NB4 (cell line): ENCODE measurements around the gene NSF.

Source experiments
- MYC ChIP-seq: IDR thresholded peaks from 2 replicates; pipeline ENCODE4 v1.6.1; 2011; ENCODE audit warnings: low read depth, low read length
- POLR2A ChIP-seq: IDR thresholded peaks from 2 replicates; pipeline ENCODE4 v1.6.1; 2011; ENCODE audit warnings: mild to moderate bottlenecking; ENCODE audit not compliant: insufficient read length; ENCODE audit errors: extremely low read depth
- TF ChIP-seq, protein P1 (sequence below): IDR thresholded peaks from one replicate; pipeline ENCODE4 v1.5.1; 2012; ENCODE audit warnings: low read depth, low read length

DNA sequence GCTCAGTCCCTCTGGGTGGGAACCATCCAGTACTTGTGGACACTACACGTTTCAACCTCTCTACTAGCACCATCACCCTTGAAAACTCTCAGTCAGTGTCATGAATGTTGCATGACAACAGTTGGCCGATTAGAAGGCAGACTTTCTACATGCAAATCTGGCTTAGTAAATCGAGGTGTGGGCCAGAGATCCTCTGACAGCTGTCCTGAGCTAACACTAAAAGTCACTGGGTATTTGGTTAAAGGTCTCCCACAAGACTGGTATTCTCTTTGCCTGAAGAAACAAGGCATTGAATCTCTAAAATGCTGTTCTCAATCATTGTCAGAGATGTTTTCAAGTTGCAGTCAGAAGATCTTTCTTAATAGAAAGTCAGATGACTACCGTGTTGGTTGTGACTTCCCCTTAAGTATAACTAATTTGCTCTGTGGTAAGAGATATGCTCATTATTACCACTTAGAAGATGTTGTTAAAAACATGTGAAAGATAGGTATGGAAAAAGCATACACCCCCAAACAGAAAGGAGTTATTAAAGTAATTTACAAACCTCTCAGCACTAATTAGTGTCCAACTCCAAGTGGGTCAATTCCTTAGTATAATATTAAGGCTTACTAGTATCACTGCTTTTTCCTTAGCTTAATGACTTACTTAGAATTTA, 165.7 kb downstream of the NSF start:
- TF ChIP-seq, protein P1, sequence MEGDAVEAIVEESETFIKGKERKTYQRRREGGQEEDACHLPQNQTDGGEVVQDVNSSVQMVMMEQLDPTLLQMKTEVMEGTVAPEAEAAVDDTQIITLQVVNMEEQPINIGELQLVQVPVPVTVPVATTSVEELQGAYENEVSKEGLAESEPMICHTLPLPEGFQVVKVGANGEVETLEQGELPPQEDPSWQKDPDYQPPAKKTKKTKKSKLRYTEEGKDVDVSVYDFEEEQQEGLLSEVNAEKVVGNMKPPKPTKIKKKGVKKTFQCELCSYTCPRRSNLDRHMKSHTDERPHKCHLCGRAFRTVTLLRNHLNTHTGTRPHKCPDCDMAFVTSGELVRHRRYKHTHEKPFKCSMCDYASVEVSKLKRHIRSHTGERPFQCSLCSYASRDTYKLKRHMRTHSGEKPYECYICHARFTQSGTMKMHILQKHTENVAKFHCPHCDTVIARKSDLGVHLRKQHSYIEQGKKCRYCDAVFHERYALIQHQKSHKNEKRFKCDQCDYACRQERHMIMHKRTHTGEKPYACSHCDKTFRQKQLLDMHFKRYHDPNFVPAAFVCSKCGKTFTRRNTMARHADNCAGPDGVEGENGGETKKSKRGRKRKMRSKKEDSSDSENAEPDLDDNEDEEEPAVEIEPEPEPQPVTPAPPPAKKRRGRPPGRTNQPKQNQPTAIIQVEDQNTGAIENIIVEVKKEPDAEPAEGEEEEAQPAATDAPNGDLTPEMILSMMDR = no peak
- TF ChIP-seq POLR2A (no peak), MYC (no peak)
